Measurements from ENCODE around the gene MLEC.
A peak's percentile ranks its signal among the peaks of the same experiment; 100 is the strongest.

The MLEC gene

GRCh38 chr12:120686690-120687577 lies at the start of gene MLEC:
Gene MLEC (plus strand): TSS chr12:120687149. CDS start chr12:120687297, 148 bp downstream.
- Mint-ChIP-seq H3K27ac (peak within 1 kb of the TSS; percentile 97), H3K9me3 (no peaks in the 10 kb centered on the region), H3K4me3 (peak within 1 kb of the TSS; percentile 89), H3K4me1 (peaks cover 43% of the 10 kb centered on the region), H3K36me3 (peaks cover 10% of the 10 kb centered on the region)
- DNase-seq (ENCODE audit: low spot score in 2 of 2) (peak; percentile 99), ATAC-seq (peak; percentile 87)

- ATAC-seq (peak; percentile 80), DNase-seq (ENCODE audit: low spot score in 2 of 2) (peak; percentile 51 to 76)
- H3K4me3 Mint-ChIP-seq, result peak within 1 kb of the TSS; percentile 67
- H3K4me1 Mint-ChIP-seq, result peaks cover 7% of the 10 kb centered on the region
- no peak within 1 kb of the TSS for H3K27ac Mint-ChIP-seq
- H3K9me3 Mint-ChIP-seq, result no peaks in the 10 kb centered on the region
- no peaks in the 10 kb centered on the region for H3K36me3 Mint-ChIP-seq
Measured at GRCh38 chr12:120639771-120640721, 46.9 kb upstream of the MLEC start, which contains the start of gene CABP1. Gene CABP1 (plus strand): TSS chr12:120640626. CDS start chr12:120640686, 60 bp downstream.

GRCh38 chr12:120640861-120641833 lies 45.8 kb upstream of the MLEC start:
- H3K4me3 Mint-ChIP-seq, result peak overlapping the region; percentile 67
- H3K4me1 Mint-ChIP-seq, result peaks cover 7% of the 10 kb centered on the region
- DNase-seq (ENCODE audit: low spot score in 2 of 2), result peak; percentile 36 to 75
- H3K9me3 Mint-ChIP-seq, result no peaks in the 10 kb centered on the region
- H3K36me3 Mint-ChIP-seq, result no peaks in the 10 kb centered on the region
- ATAC-seq, result peak; percentile 82
- no peak overlapping the region for H3K27ac Mint-ChIP-seq

- Mint-ChIP-seq H3K4me1 (peaks cover 12% of the 10 kb centered on the region), H3K9me3 (no peaks in the 10 kb centered on the region), H3K4me3 (peak overlapping the region; percentile 67), H3K27ac (no peak overlapping the region), H3K36me3 (no peaks in the 10 kb centered on the region)
- no peak for DNase-seq (ENCODE audit: low spot score in 2 of 2)
- no peak for ATAC-seq
Measured at GRCh38 chr12:120642121-120642520, 44.8 kb upstream of the MLEC start.

DNA sequence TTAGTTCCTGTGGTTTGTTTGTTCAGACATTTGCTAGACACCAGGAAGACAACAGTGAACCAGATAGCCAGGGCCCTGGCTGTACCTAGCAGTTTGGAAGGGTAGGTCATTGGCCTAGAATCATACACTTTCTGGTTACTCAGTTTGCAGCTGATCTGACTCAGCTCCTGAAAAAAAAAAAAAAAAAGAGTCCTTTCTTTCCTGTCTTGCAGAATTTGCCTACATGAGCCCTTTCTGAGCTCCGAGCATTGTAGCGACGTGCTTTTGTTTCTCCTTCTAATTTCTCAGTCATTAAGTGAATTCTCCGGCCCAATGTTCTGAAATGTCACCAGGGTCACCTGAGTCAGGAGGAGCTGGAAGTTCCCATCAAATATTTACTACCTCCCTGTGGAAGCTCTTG lies 44.1 kb upstream of the MLEC start:
- peaks cover 13% of the 10 kb centered on the region for H3K4me1 Mint-ChIP-seq
- H3K36me3 Mint-ChIP-seq, result no peaks in the 10 kb centered on the region
- no peaks in the 10 kb centered on the region for H3K9me3 Mint-ChIP-seq
- H3K27ac Mint-ChIP-seq, result no peak overlapping the region
- DNase-seq (ENCODE audit: low spot score in 2 of 2), result no peak
- no peak for ATAC-seq
- no peak overlapping the region for H3K4me3 Mint-ChIP-seq

GRCh38 chr12:120643574-120643973 lies 43.4 kb upstream of the MLEC start:
- Mint-ChIP-seq H3K36me3 (no peaks in the 10 kb centered on the region), H3K4me1 (peaks cover 14% of the 10 kb centered on the region), H3K4me3 (no peak overlapping the region), H3K9me3 (no peaks in the 10 kb centered on the region), H3K27ac (no peak overlapping the region)
- DNase-seq (ENCODE audit: low spot score in 2 of 2) (no peak), ATAC-seq (no peak)

- H3K27ac Mint-ChIP-seq, result no peak overlapping the region
- DNase-seq (ENCODE audit: low spot score in 2 of 2) (no peak), ATAC-seq (no peak)
- no peaks in the 10 kb centered on the region for H3K36me3 Mint-ChIP-seq
- H3K4me3 Mint-ChIP-seq, result no peak overlapping the region
- no peaks in the 10 kb centered on the region for H3K9me3 Mint-ChIP-seq
- H3K4me1 Mint-ChIP-seq, result peaks cover 24% of the 10 kb centered on the region
Measured at GRCh38 chr12:120646044-120646443, 40.9 kb upstream of the MLEC start.

GRCh38 chr12:120647375-120647755 lies 39.6 kb upstream of the MLEC start:
- no peaks in the 10 kb centered on the region for H3K36me3 Mint-ChIP-seq
- H3K27ac Mint-ChIP-seq, result peak overlapping the region; percentile 4
- H3K9me3 Mint-ChIP-seq, result no peaks in the 10 kb centered on the region
- H3K4me3 Mint-ChIP-seq, result no peak overlapping the region
- peaks cover 18% of the 10 kb centered on the region for H3K4me1 Mint-ChIP-seq
- DNase-seq (ENCODE audit: low spot score in 2 of 2), result no peak
- no peak for ATAC-seq

DNA sequence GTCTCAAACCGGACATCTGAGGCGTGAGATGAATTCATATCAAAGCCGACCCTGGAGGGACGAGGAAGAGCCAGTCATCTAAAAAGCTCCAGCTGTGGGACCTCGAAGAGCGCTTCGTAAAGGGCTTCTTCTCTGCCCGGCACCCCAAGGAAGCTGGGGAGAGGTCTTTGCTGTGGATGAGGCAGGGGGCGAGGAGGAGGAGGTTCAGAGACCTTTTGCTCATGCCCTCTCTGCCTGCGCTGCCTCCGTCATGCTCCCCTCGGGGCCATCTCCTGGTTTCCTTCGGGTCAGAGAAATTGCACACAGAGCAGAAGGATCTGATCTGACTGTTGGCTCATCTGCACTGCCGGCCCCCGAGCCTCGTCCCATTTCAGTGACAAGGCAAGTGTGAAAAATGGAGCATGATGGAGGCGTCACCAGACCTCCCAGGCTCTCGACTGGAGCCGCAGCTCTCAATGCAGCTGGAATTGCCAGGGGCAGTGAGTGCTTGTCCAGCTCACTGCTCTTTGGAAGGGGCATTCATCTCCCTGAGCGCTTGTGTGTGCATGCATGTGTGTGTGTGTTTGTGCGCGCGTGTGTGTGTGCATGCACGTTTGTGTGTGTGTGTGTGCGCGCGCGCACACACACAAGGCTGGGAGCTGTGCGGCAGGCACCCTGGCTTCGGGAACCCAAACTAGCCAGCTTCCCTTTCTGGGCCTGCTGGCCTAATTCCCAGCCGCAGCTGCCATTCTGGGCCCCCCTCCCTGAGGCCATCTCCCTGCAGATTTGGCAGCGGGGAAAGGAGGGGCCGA lies 37.3 kb upstream of the MLEC start:
- peak in 1 of 2 donors; percentile 51 for DNase-seq (ENCODE audit: low spot score in 2 of 2)
- peak overlapping the region; percentile 71 for H3K27ac Mint-ChIP-seq
- peak overlapping the region; percentile 64 for H3K4me3 Mint-ChIP-seq
- no peak for ATAC-seq
- no peaks in the 10 kb centered on the region for H3K36me3 Mint-ChIP-seq
- no peaks in the 10 kb centered on the region for H3K9me3 Mint-ChIP-seq
- H3K4me1 Mint-ChIP-seq, result peaks cover 18% of the 10 kb centered on the region

GRCh38 chr12:120650233-120650690 lies 36.7 kb upstream of the MLEC start:
- DNase-seq (ENCODE audit: low spot score in 2 of 2) (no peak), ATAC-seq (no peak)
- no peak overlapping the region for H3K27ac Mint-ChIP-seq
- peak overlapping the region; percentile 64 for H3K4me3 Mint-ChIP-seq
- no peaks in the 10 kb centered on the region for H3K9me3 Mint-ChIP-seq
- H3K36me3 Mint-ChIP-seq, result no peaks in the 10 kb centered on the region
- H3K4me1 Mint-ChIP-seq, result peaks cover 18% of the 10 kb centered on the region

GRCh38 chr12:120651821-120652220 lies 35.1 kb upstream of the MLEC start:
- ATAC-seq (no peak), DNase-seq (ENCODE audit: low spot score in 2 of 2) (no peak)
- H3K4me1 Mint-ChIP-seq, result peaks cover 16% of the 10 kb centered on the region
- no peak overlapping the region for H3K27ac Mint-ChIP-seq
- H3K9me3 Mint-ChIP-seq, result no peaks in the 10 kb centered on the region
- H3K36me3 Mint-ChIP-seq, result no peaks in the 10 kb centered on the region
- no peak overlapping the region for H3K4me3 Mint-ChIP-seq

- DNase-seq (ENCODE audit: low spot score in 2 of 2) (no peak), ATAC-seq (no peak)
- H3K4me1 Mint-ChIP-seq, result peaks cover 11% of the 10 kb centered on the region
- H3K9me3 Mint-ChIP-seq, result no peaks in the 10 kb centered on the region
- no peaks in the 10 kb centered on the region for H3K36me3 Mint-ChIP-seq
- H3K4me3 Mint-ChIP-seq, result no peak overlapping the region
- H3K27ac Mint-ChIP-seq, result no peak overlapping the region
Measured at GRCh38 chr12:120652656-120653435, 34.1 kb upstream of the MLEC start.

DNA sequence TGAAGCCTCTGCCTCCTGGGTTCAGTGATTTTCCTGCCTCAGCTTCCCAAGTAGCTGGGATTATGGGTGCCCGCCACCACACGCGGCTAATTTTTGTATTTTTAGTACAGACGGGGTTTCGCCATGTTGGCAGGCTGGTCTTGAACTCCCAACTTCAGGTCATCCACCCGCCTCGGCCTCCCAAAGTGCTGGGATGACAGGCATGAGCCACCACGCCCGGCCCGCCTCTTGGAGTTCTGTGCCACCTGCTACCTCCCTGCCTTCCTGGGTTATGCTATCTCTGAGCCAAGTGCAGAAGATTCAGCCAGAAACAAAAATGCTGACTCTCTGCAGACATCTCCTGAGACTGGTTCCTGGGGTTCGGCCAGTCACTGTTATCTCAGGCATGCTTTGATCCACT lies 33.3 kb upstream of the MLEC start:
- Mint-ChIP-seq H3K4me1 (peaks cover 10% of the 10 kb centered on the region), H3K36me3 (no peaks in the 10 kb centered on the region), H3K4me3 (no peak overlapping the region), H3K9me3 (no peaks in the 10 kb centered on the region), H3K27ac (no peak overlapping the region)
- ATAC-seq, result no peak
- no peak for DNase-seq (ENCODE audit: low spot score in 2 of 2)

Data from stimulated activated effector memory CD8-positive, alpha-beta T cell treated with anti-CD3 and anti-CD28 coated beads, Interleukin-12 subunit alpha, Interleukin-12 subunit beta, amount 100 ng/mL, for 72 hours (primary cell).